IMR-90 (cell line): ENCODE measurements around the gene SHCBP1L. TPM values are rescaled to one million over a fixed set of nuclear protein-coding genes. Genes with fewer than 3 reads are reported as not detected.

Experiments used
- ATAC-seq: fragments of 200-7000 bp; cut with Tn5 transposase; 2 replicates; pipeline ENCODE4 v1.9.1; 2020; ENCODE audit warnings: low read depth, mild to moderate bottlenecking, moderate library complexity
- BruUV-seq: library from RNA; stranded (reverse); fragments of 400-500 nt; replicated peaks from 2 replicates; lab custom pipeline; 2021; lab: Mats Ljungman, UMichigan
- CTCF ChIA-PET: fragments of 300-600 bp; formaldehyde crosslinking; extraction: SDS; loops from one replicate; lab custom pipeline; 2021; ENCODE audit warnings: antibody characterized with exemption; lab: Yijun Ruan, JAX
- POLR2A ChIA-PET: fragments of 300-600 bp; sonication (Branson Sonifier 250); formaldehyde crosslinking; loops from one replicate; lab custom pipeline; 2022; ENCODE audit warnings: antibody characterized with exemption; ENCODE audit not compliant: unreplicated experiment; lab: Charles Lee
- DNase-seq: peaks from one replicate; pipeline ENCODE4 v3.0.0; 2013
- H2AFZ ChIP-seq: replicated peaks from 2 replicates; pipeline ENCODE3; 2013; ENCODE audit warnings: low read length, mild to moderate bottlenecking; ENCODE audit not compliant: poor library complexity
- H2AK5ac ChIP-seq: 2 replicates; pipeline ENCODE4 v1.6.1; 2013; ENCODE audit warnings: low read depth, low read length, inconsistent platforms
- H2AK9ac ChIP-seq: replicated peaks from 2 replicates; pipeline ENCODE3; 2013; ENCODE audit warnings: mild to moderate bottlenecking, low read depth, low read length, moderate library complexity; ENCODE audit not compliant: poor library complexity
- H2BK120ac ChIP-seq: 2 replicates; pipeline ENCODE4 v1.6.1; 2013; ENCODE audit warnings: low read depth, low read length, inconsistent platforms
- H2BK15ac ChIP-seq: 3 replicates; pipeline ENCODE4 v1.6.1; 2013; ENCODE audit warnings: low read depth, low read length, inconsistent platforms
- H2BK20ac ChIP-seq: 2 replicates; pipeline ENCODE4 v1.6.1; 2013; ENCODE audit warnings: low read depth, mild to moderate bottlenecking, inconsistent platforms, low read length, moderate library complexity
- H2BK5ac ChIP-seq: 2 replicates; pipeline ENCODE4 v1.6.1; 2013; ENCODE audit warnings: mild to moderate bottlenecking, low read depth, low read length, inconsistent platforms; ENCODE audit not compliant: poor library complexity, severe bottlenecking
- H3K14ac ChIP-seq: replicated peaks from 2 replicates; pipeline ENCODE4 v1.6.1; 2013; ENCODE audit warnings: low read depth, low read length, inconsistent platforms
- H3K18ac ChIP-seq: 2 replicates; pipeline ENCODE4 v1.6.1; 2013; ENCODE audit warnings: low read depth, low read length, control low read depth
- H3K23ac ChIP-seq: 2 replicates; pipeline ENCODE4 v1.6.1; 2013; ENCODE audit warnings: low read depth, low read length, inconsistent platforms
- H3K27ac ChIP-seq: 2 replicates; pipeline ENCODE4 v1.5.1; 2013; ENCODE audit warnings: mild to moderate bottlenecking, control low read depth, low read length; ENCODE audit not compliant: insufficient read depth
- H3K27me3 ChIP-seq: 2 replicates; pipeline ENCODE4 v1.6.1; 2013; ENCODE audit warnings: low read length; ENCODE audit not compliant: control insufficient read depth, insufficient read depth
- H3K36me3 ChIP-seq: 2 replicates; pipeline ENCODE4 v1.6.1; 2013; ENCODE audit warnings: low read length, mixed read lengths; ENCODE audit not compliant: control insufficient read depth, insufficient read depth
- H3K4ac ChIP-seq: 2 replicates; pipeline ENCODE4 v1.6.1; 2013; ENCODE audit warnings: low read depth, low read length, inconsistent platforms
- H3K4me1 ChIP-seq: 2 replicates; pipeline ENCODE4 v1.6.1; 2013; ENCODE audit warnings: low read length, mixed read lengths; ENCODE audit not compliant: control insufficient read depth, insufficient read depth
- H3K4me2 ChIP-seq: 2 replicates; pipeline ENCODE4 v1.6.1; 2013; ENCODE audit warnings: low read depth, mild to moderate bottlenecking, control low read depth, low read length, moderate library complexity
- H3K4me3 ChIP-seq: 2 replicates; pipeline ENCODE4 v1.5.1; 2013; ENCODE audit warnings: low read depth, mild to moderate bottlenecking, control low read depth, low read length, moderate library complexity; ENCODE audit not compliant: insufficient read depth
- H3K56ac ChIP-seq: 2 replicates; pipeline ENCODE4 v1.6.1; 2013; ENCODE audit warnings: low read length, inconsistent platforms; ENCODE audit not compliant: insufficient read depth; ENCODE audit errors: extremely low read depth
- H3K79me1 ChIP-seq, 2 experiments: 2 replicates each; pipeline ENCODE4 v1.6.1; 2013; ENCODE audit warnings: low read length in 2 of 2, inconsistent platforms in 1 of 2, low read depth in 1 of 2
- H3K9ac ChIP-seq: 2 replicates; pipeline ENCODE4 v1.6.1; 2013; ENCODE audit warnings: low read depth, low read length, control low read depth
- H3K9me1 ChIP-seq: 2 replicates; pipeline ENCODE4 v1.6.1; 2013; ENCODE audit warnings: low read length, inconsistent platforms; ENCODE audit not compliant: insufficient read depth
- H3K9me3 ChIP-seq: 2 replicates; pipeline ENCODE4 v1.6.1; 2013; ENCODE audit warnings: low read length; ENCODE audit not compliant: control insufficient read depth, insufficient read depth
- H4K20me1 ChIP-seq: 2 replicates; pipeline ENCODE4 v1.6.1; 2013; ENCODE audit warnings: low read length, inconsistent platforms; ENCODE audit not compliant: insufficient read depth
- H4K5ac ChIP-seq: 2 replicates; pipeline ENCODE4 v1.6.1; 2013; ENCODE audit warnings: mild to moderate bottlenecking, low read depth, low read length, control low read depth
- H4K8ac ChIP-seq, 2 experiments: 2 replicates each; pipeline ENCODE4 v1.6.1; 2013; ENCODE audit warnings: low read depth in 2 of 2, low read length in 2 of 2, control low read depth in 1 of 2, inconsistent platforms in 1 of 2
- H4K91ac ChIP-seq: 2 replicates; pipeline ENCODE4 v1.6.1; 2013; ENCODE audit warnings: low read depth, low read length, inconsistent platforms; ENCODE audit not compliant: insufficient read depth
- CHD1 ChIP-seq: IDR thresholded peaks from 2 replicates; pipeline ENCODE4 v1.6.1; 2012; ENCODE audit warnings: low read depth, low read length, improper control_type of control experiment
- CTCF ChIP-seq: conservative IDR thresholded peaks from 2 replicates; pipeline ENCODE4 v1.5.1; 2012; ENCODE audit warnings: mild to moderate bottlenecking, low read depth, low read length, improper control_type of control experiment
- ELK1 ChIP-seq: fragments of 150-350 bp; IDR thresholded peaks from 2 replicates; pipeline ENCODE4 v1.6.1; 2016; ENCODE audit warnings: low read depth, mild to moderate bottlenecking, low read length, moderate library complexity, borderline replicate concordance
- MAZ ChIP-seq: IDR thresholded peaks from 2 replicates; pipeline ENCODE4 v1.6.1; 2012; ENCODE audit warnings: low read depth, mild to moderate bottlenecking, low read length, improper control_type of control experiment, moderate library complexity, borderline replicate concordance
- MXI1 ChIP-seq: IDR thresholded peaks from 2 replicates; pipeline ENCODE4 v1.6.1; 2012; ENCODE audit warnings: low read depth, mild to moderate bottlenecking, low read length, moderate library complexity, borderline replicate concordance
- POLR2A ChIP-seq: IDR thresholded peaks from 2 replicates; pipeline ENCODE4 v1.6.1; 2012; ENCODE audit warnings: mild to moderate bottlenecking, low read depth, low read length
- WGBS, 2 experiments: methylation state at CpG; one replicate each; pipeline versions ENCODE4 v1.1.5 to v1.1.7; 2013; ENCODE audit warnings: missing lambda C conversion rate in 2 of 2; ENCODE audit not compliant: insufficient read length in 1 of 2; ENCODE audit errors: extremely low coverage in 2 of 2; 5-methylcytosine and 5-hydroxymethylcytosine counted together
- dilution Hi-C: fragments of 300-500 bp; cut with HindIII; formaldehyde crosslinking; loops from one replicate; pipeline ENCODE4 v1.14.3; 2018; ENCODE audit warnings: low sequenced_read_pairs; ENCODE audit not compliant: unreplicated experiment
- in situ Hi-C: fragments of 300-500 bp; cut with MboI; formaldehyde crosslinking; loops from 3 replicates; pipeline ENCODE4 v1.14.3; 2019; ENCODE audit warnings: low sequenced_read_pairs, inconsistent platforms, mixed read lengths
- intact Hi-C: fragments of 100-400 bp; cut with micrococcal nuclease; formaldehyde crosslinking; loops from 2 replicates; pipeline ENCODE4 v1.10.0; 2022
- polyA plus RNA-seq, 3 experiments: library from polyadenylated mRNA; depleted of rRNA; stranded (reverse); fragments of >200 nt; gene quantifications; 2 replicates each; pipeline ENCODE4 v1.2.3, GENCODE V29; 2012; ENCODE audit warnings: low replicate concordance in 1 of 3
- total RNA-seq: library from RNA; depleted of rRNA; stranded (reverse); fragments of >200 nt; gene quantifications from 2 replicates; pipeline ENCODE4 v1.2.3, GENCODE V29; 2012

Gene SHCBP1L
- total and polyA plus RNA-seq, 2 of the 4 experiments (the other 2 are of a cell fraction) = not detected

- Histone ChIP-seq H3K4me3 (no peak overlapping the region), H3K18ac (no peak overlapping the region), H3K27me3 (no peaks in the 10 kb centered on the region), H3K4ac (no peak overlapping the region), H2BK15ac (no peak overlapping the region), H3K9me3 (no peaks in the 10 kb centered on the region), H2AFZ (no peak overlapping the region), H3K14ac (no peak overlapping the region), H3K9me1 (no peaks in the 10 kb centered on the region), H2BK120ac (no peak overlapping the region), H2BK5ac (no peak overlapping the region), H2BK20ac (no peak overlapping the region), H3K9ac (no peak overlapping the region), H3K27ac (no peak overlapping the region), H4K5ac (no peak overlapping the region), H3K56ac (no peak overlapping the region), H3K79me1 (peaks cover 25 to 27% of the 10 kb centered on the region in 2 experiments), H3K4me2 (no peak overlapping the region), H2AK5ac (no peak overlapping the region), H4K91ac (no peak overlapping the region), H3K4me1 (peaks cover 4% of the 10 kb centered on the region; the same call in 1 of the 2 replicates), H3K36me3 (peaks cover 52% of the 10 kb centered on the region), H2AK9ac (no peak overlapping the region), H4K8ac (no peak overlapping the region), H4K20me1 (peaks cover 14% of the 10 kb centered on the region; the same call in 1 of the 2 replicates), H3K23ac (no peak overlapping the region)
- ATAC-seq = no peak
- dilution Hi-C loops = no loop called here
- TF ChIP-seq CHD1 (no peak), MAZ (no peak), MXI1 (no peak), ELK1 (no peak), POLR2A (no peak), CTCF (no peak)
- BruUV-seq = no TSS peak
- POLR2A ChIA-PET = no interaction called here
- CTCF ChIA-PET = no interaction called here
- in situ Hi-C loops = no loop called here
- WGBS, 2 experiments = no CpG with 5 or more reads among the region's 1 CpG
- DNase-seq = no peak
- intact Hi-C loops = loop anchor here (5.0 kb wide), 1 partner anchor 254 kb away; no protein-coding TSS in a partner anchor
Observed at GRCh38 chr1:182862827-182863226, 90.1 kb downstream of the SHCBP1L start.
